NCI-H2196 treated with DMSO at 0.1 percent for 48 hours (cell line): ENCODE data around the gene ZNF525.
"Not testable (repeated sequence)": the region's sequence is repeated elsewhere in the genome, so short reads cannot be mapped to it uniquely, and the experiment has no call there.

ENCODE experiments used
- DNase-seq: peaks from one replicate; lab custom pipeline; 2025; ENCODE audit not compliant: unreplicated experiment; lab: John Stamatoyannopoulos, UW

ZNF525 gene

GRCh38 chr19:53394974-53395839 is 29.7 kb downstream of the ZNF525 start, which contains the start of gene ZNF765:
Gene ZNF765 (plus strand): TSS chr19:53395149. CDS start chr19:53398016, 2,867 bp downstream.
- DNase-seq = peak; percentile 78

DNA sequence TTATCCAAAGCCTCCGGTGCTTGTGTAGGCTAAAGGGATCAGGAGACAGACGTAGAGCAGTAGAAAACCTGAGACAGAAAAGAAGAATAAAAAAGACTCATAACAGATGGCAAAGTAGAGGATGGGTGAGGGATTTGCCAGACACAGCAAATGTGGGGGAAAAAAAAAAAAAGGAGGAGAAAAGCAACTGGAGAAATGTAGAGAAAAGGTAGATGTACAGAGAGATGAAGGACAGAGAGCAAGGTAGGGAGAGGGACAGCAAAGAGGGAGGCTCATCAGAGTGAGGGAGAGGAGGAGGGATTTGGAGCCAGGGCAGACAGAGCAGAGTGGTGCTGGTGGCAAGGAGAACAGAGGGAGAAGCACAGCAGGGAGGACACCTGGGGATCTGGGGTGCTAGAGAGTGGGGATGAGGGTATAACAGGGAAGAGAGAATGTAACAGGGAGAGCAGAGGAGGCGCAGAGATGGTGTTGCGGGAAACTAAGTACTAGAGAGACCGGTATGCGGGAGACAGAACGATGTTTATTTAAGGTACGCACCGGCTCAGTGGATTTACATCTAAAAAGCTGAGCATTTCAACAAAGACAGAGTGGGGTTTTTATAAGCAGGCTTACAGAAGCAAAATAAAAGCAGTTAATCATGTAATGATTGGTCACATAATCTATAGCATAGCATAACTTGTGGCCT is 30.5 kb downstream of the ZNF525 start:
- not testable (repeated sequence) for DNase-seq

GRCh38 chr19:53396525-53396868 is 31.0 kb downstream of the ZNF525 start:
- DNase-seq = no peak

GRCh38 chr19:53397918-53398317 is 32.4 kb downstream of the ZNF525 start:
- DNase-seq = not testable (repeated sequence)

GRCh38 chr19:53409505-53410204 is 44.1 kb downstream of the ZNF525 start:
- DNase-seq = no peak

GRCh38 chr19:53420520-53421315 is 55.2 kb downstream of the ZNF525 start:
- DNase-seq = not testable (repeated sequence)

GRCh38 chr19:53422551-53422950 is 57.0 kb downstream of the ZNF525 start:
- DNase-seq = no peak

- DNase-seq = not testable (repeated sequence)
These were observed 57.6 kb downstream of the ZNF525 start for GRCh38 chr19:53423074-53423473.

DNA sequence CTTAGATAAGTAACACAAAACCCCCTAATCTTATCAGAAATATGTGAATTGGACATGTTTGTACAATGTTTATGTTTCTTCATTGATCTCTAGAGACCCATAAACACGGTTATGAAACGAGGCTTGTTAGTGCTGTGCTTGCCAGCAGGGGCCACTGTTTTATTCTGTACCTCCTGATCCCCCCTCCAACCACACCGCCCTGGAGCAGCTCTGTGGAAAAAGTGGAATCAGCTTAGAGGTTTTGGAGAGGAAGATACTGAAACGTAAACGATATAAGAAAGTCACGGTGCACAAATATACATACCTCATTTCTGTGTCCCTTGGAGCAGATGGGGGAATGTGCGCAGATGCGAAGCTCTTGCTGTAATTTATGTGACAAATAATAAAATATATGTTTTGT is 58.2 kb downstream of the ZNF525 start:
- not testable (repeated sequence) for DNase-seq

DNA sequence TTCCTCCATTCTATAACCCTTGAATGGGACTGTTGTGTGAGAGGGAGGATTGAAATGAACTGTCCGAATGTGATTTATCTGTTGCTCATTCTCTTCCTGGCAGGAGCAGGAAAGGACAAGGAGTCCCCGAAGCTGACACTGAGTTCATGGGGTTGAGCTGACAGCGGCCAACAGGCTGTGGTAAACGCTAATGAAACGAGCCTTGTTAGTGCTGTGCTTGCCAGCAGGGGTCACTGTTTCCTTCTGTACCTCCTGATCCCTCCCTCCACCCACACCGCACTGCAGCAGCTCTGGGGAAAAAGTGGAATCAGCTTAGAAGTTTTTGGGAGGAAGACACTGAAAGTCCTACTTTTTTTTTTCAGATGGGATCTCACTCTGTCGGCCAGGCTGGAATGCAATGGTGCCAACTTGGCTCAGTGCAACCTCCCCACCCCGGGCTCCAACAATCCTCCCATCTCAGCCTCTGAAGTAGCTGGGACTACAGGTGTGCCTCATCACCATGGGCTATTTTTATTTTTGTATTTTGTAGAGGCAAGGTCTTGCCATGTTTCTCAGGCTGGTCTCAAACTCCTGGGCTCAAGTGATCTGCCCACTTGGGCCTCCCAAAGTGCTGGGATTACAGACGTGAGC is 59.6 kb downstream of the ZNF525 start:
- peak; percentile 3 for DNase-seq

DNA sequence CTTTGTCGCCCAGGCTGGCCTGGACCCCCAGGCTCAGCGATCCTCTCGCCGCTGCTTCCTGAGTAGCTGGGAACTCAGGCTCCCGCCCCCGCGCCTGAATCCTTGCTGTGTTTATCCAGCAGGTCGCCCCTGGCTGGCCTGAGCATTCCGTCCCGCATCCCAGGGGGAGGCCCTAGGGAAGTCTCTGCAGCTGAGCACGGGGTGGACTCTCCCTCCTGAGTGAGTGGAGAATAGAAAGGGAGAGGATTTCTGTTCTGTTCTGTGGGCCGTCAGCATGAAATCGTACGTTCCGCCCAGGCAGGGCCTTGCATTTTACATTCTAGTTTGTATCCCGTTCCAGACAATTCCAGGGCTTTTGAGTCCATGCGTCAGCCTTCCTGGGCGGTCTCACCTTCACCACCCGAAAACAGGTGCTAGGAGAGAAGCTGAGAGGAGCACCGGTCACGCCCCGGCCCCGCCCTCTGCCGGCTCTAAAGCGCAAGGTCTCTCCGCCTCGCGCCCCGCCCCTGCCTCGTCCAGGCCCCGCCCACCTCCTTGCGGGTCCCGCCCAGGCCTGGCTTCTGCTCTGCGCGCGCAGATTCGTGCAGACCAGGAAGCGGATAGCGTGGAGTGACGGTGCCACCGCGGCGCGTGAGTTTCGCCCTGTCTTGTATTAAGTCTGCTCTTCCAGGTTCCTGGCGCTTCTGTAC is 66.0 kb downstream of the ZNF525 start, which contains the start of gene ZNF761:
TSS of gene ZNF761 (plus strand) at position 586 of the 689 bp plus-strand sequence. CDS start 15,285 bp downstream, outside the sequence.
- DNase-seq = peak; percentile 94

DNA sequence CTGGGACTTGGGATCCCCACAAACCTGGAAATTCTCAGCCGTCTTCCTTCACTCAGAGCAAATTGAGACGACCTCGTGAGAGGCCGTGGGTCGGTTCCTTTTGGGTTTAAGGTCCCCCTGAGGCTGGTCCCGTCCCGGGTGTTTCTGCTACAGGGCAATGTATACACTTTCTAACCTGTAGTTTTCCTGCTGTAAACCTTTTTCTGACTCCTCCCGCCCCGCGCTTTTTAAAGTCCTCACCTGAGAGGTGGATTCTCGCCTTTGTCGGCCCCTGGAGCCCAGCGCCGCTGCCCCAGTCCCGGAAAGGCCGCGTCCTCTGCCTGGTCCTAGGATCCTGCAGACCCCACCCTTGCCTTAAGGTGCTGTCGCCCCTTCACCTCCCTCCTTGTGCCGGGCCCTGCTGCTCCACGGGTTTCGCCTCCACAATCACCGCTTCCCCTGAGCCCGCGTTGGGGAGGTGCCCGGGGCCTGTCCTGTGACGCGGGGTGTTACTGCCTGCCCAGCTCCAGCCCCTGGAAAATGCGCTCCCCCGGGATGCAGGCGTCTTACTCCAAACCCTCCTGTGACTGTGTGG is 66.7 kb downstream of the ZNF525 start:
- no peak for DNase-seq
